SK-N-SH (cell line): Measurements from ENCODE around the gene SVBP. TPM values are rescaled to one million over a fixed set of nuclear protein-coding genes. Genes with fewer than 3 reads are reported as not detected.

Source experiments
- CTCF ChIA-PET: fragments of 300-600, 350-600 bp; formaldehyde crosslinking; extraction: SDS; loops from one replicate; lab custom pipeline; 2021; lab: Yijun Ruan, JAX
- POLR2A ChIA-PET: fragments of 350-600 bp; sonication (Branson Sonifier 250); formaldehyde crosslinking; extraction: SDS; loops from one replicate; lab custom pipeline; 2020; ENCODE audit warnings: antibody characterized with exemption, inconsistent platforms; lab: Yijun Ruan, JAX
- DNase-seq: peaks from one replicate; pipeline ENCODE4 v3.0.0; 2012
- H2AFZ ChIP-seq: fragments of 200-600 bp; sonication (generic); 2 replicates; pipeline ENCODE4 v1.8.1; 2016; ENCODE audit warnings: antibody characterized with exemption, mild to moderate bottlenecking, low read depth
- H3F3A ChIP-seq: fragments of 200-600 bp; sonication (generic); replicated peaks from 2 replicates; pipeline ENCODE3; 2016; ENCODE audit warnings: antibody characterized with exemption, mild to moderate bottlenecking; ENCODE audit not compliant: insufficient read depth
- H3K27ac ChIP-seq, 2 experiments: fragments of 200-500 bp in 1 of 2; fragments of 200-600 bp in 1 of 2; sonication (Bioruptor generic) in 1 of 2; sonication (generic), shearing (Covaris generic) in 1 of 2; 2 replicates each; pipeline versions ENCODE4 v1.5.1 to v1.6.1; 2014 to 2016; ENCODE audit warnings: low read depth in 2 of 2, inconsistent platforms in 1 of 2, low read length in 1 of 2, mild to moderate bottlenecking in 1 of 2, mixed read lengths in 1 of 2
- H3K27me3 ChIP-seq: fragments of 200-600 bp; sonication (generic), shearing (Covaris generic); 2 replicates; pipeline ENCODE4 v1.6.1; 2016; ENCODE audit warnings: mixed run types; ENCODE audit not compliant: insufficient read depth
- H3K36me3 ChIP-seq, 2 experiments: fragments of 200-500 bp in 1 of 2; fragments of 200-600 bp in 1 of 2; sonication (Bioruptor generic) in 1 of 2; sonication (generic) in 1 of 2; replicated peaks in 1 of 2; 2 replicates each; pipeline versions ENCODE3 to v1.5.1; 2014 to 2016; ENCODE audit warnings: low read length in 1 of 2, mild to moderate bottlenecking in 1 of 2; ENCODE audit not compliant: insufficient read depth in 2 of 2, control insufficient read depth in 1 of 2
- H3K4me1 ChIP-seq, 2 experiments: fragments of 200-500 bp in 1 of 2; fragments of 200-600 bp in 1 of 2; sonication (Bioruptor generic) in 1 of 2; sonication (generic), shearing (Covaris generic) in 1 of 2; 2 replicates each; pipeline versions ENCODE4 v1.5.1 to v1.6.1; 2014 to 2016; ENCODE audit warnings: low read depth in 1 of 2, low read length in 1 of 2, mixed run types in 1 of 2; ENCODE audit not compliant: insufficient read depth in 2 of 2, control insufficient read depth in 1 of 2
- H3K4me2 ChIP-seq: fragments of 200-600 bp; sonication (generic), shearing (Covaris generic); 2 replicates; pipeline ENCODE4 v1.6.1; 2017; ENCODE audit warnings: mixed run types
- H3K4me3 ChIP-seq, 2 experiments: fragments of 200-500 bp in 1 of 2; fragments of 200-600 bp in 1 of 2; sonication (Bioruptor generic) in 1 of 2; sonication (generic), shearing (Covaris generic) in 1 of 2; 2 replicates each; pipeline versions ENCODE4 v1.5.1 to v1.8.1; 2014 to 2016; ENCODE audit warnings: low read depth in 2 of 2, inconsistent platforms in 1 of 2, low read length in 1 of 2, mild to moderate bottlenecking in 1 of 2, mixed read lengths in 1 of 2, moderate library complexity in 1 of 2
- H3K79me2 ChIP-seq: fragments of 200-600 bp; sonication (generic); 2 replicates; pipeline ENCODE4 v1.8.1; 2017; ENCODE audit warnings: mild to moderate bottlenecking; ENCODE audit not compliant: insufficient read depth
- H3K9ac ChIP-seq: fragments of 200-600 bp; sonication (generic); 2 replicates; pipeline ENCODE4 v1.6.1; 2017; ENCODE audit warnings: mixed run types
- H3K9me2 ChIP-seq: fragments of 200-600 bp; sonication (generic); 2 replicates; pipeline ENCODE4 v1.6.1; 2017; ENCODE audit warnings: mixed run types
- H3K9me3 ChIP-seq: fragments of 200-600 bp; sonication (generic); 2 replicates; pipeline ENCODE4 v1.6.1; 2017; ENCODE audit warnings: mixed run types, mild to moderate bottlenecking, moderate library complexity
- H4K20me1 ChIP-seq: fragments of 200-600 bp; sonication (generic); 2 replicates; pipeline ENCODE4 v1.6.1; 2017; ENCODE audit warnings: mild to moderate bottlenecking, mixed run types; ENCODE audit not compliant: insufficient read depth
- FOXM1 ChIP-seq: IDR thresholded peaks from 2 replicates; pipeline ENCODE4 v1.4.0; 2012; ENCODE audit warnings: low read depth, mild to moderate bottlenecking
- GABPA ChIP-seq: IDR thresholded peaks from 2 replicates; pipeline ENCODE4 v1.4.0; 2012; ENCODE audit warnings: low read depth, mild to moderate bottlenecking
- GATA2 ChIP-seq: sonication (generic); formaldehyde crosslinking; IDR thresholded peaks from 2 replicates; pipeline ENCODE4 v1.5.0; 2020; ENCODE audit warnings: mild to moderate bottlenecking, missing genetic modification reagents
- IRF3 ChIP-seq: fragments of 150-350 bp; IDR thresholded peaks from 2 replicates; pipeline ENCODE4 v1.6.1; 2016; ENCODE audit warnings: mild to moderate bottlenecking, low read depth, low read length
- MXI1 ChIP-seq: IDR thresholded peaks from 2 replicates; pipeline ENCODE4 v1.6.1; 2012; ENCODE audit warnings: mild to moderate bottlenecking, low read depth, low read length, improper control_type of control experiment
- NFIC ChIP-seq: IDR thresholded peaks from 2 replicates; pipeline ENCODE4 v1.4.0; 2012; ENCODE audit warnings: borderline replicate concordance
- NRF1 ChIP-seq: IDR thresholded peaks from 2 replicates; pipeline ENCODE4 v1.6.1; 2012; ENCODE audit warnings: low read depth, mild to moderate bottlenecking, low read length
- PBX3 ChIP-seq: IDR thresholded peaks from 2 replicates; pipeline ENCODE4; 2012
- POLR2AphosphoS5 ChIP-seq: IDR thresholded peaks from 2 replicates; pipeline ENCODE4 v1.6.1; 2012; ENCODE audit warnings: low read depth, low read length
- RAD21 ChIP-seq: IDR thresholded peaks from 2 replicates; pipeline ENCODE4 v1.6.1; 2012; ENCODE audit warnings: mild to moderate bottlenecking, low read length
- RCOR1 ChIP-seq: fragments of 150-350 bp; IDR thresholded peaks from 2 replicates; pipeline ENCODE4 v1.6.1; 2017; ENCODE audit warnings: antibody characterized with exemption, low read length
- RFX5 ChIP-seq: IDR thresholded peaks from 2 replicates; pipeline ENCODE4 v1.6.1; 2012; ENCODE audit warnings: mild to moderate bottlenecking, improper control_type of control experiment, low read length
- RXRA ChIP-seq: IDR thresholded peaks from 2 replicates; pipeline ENCODE4 v1.4.0; 2012; ENCODE audit warnings: low read depth, mild to moderate bottlenecking, borderline replicate concordance
- SMC3 ChIP-seq: IDR thresholded peaks from 2 replicates; pipeline ENCODE4 v1.6.1; 2012; ENCODE audit warnings: low read depth, low read length, improper control_type of control experiment
- TAF1 ChIP-seq: IDR thresholded peaks from 2 replicates; pipeline ENCODE4 v1.6.1; 2012; ENCODE audit warnings: low read depth, mild to moderate bottlenecking, low read length, moderate library complexity, borderline replicate concordance
- USF2 ChIP-seq: fragments of 150-350 bp; IDR thresholded peaks from 2 replicates; pipeline ENCODE4 v1.6.1; 2017; ENCODE audit warnings: antibody characterized with exemption, low read length, low read depth, borderline replicate concordance
- YY1 ChIP-seq: IDR thresholded peaks from 2 replicates; pipeline ENCODE4 v1.4.0; 2012; ENCODE audit warnings: low read depth, mild to moderate bottlenecking
- ZBTB33 ChIP-seq: IDR thresholded peaks from 2 replicates; pipeline ENCODE4 v1.4.0; 2012; ENCODE audit warnings: low read depth, borderline replicate concordance
- WGBS: methylation state at CpG from one replicate; pipeline ENCODE4 v1.1.6; 2017; ENCODE audit warnings: low lambda C conversion rate; 5-methylcytosine and 5-hydroxymethylcytosine counted together
- polyA plus RNA-seq, 3 experiments: library from polyadenylated mRNA; depleted of rRNA; stranded (reverse); fragments of >200 nt; gene quantifications; 2 replicates each; pipeline ENCODE4 v1.2.3, GENCODE V29; 2012

The SVBP gene
- polyA plus RNA-seq, 1 of the 3 experiments (the other 2 are of a cell fraction) = 18.6 TPM

GRCh38 chr1:42784946-42785693 is 32.1 kb downstream of the SVBP start, which contains the start of gene TMEM269:
Gene TMEM269 (plus strand): TSS chr1:42784991. CDS start chr1:42789894, 4,903 bp downstream.
- DNase-seq = peak; percentile 27
- Histone ChIP-seq H3K4me3 (no peak within 1 kb of the TSS), H3K36me3 (peaks cover 13 to 18% of the 10 kb centered on the region in 2 experiments), H4K20me1 (no peaks in the 10 kb centered on the region), H3K4me2 (no peak within 1 kb of the TSS), H3K79me2 (no peaks in the 10 kb centered on the region; the same call in 1 of the 2 replicates), H3K4me1 (peaks cover 0 to 6% of the 10 kb centered on the region in 2 experiments; a peak in 1 of 4 replicates), H3K27ac (no peak within 1 kb of the TSS), H3F3A (no peaks in the 10 kb centered on the region), H3K9me2 (no peaks in the 10 kb centered on the region), H3K9me3 (no peaks in the 10 kb centered on the region), H3K27me3 (no peaks in the 10 kb centered on the region), H3K9ac (no peak within 1 kb of the TSS), H2AFZ (no peak within 1 kb of the TSS)
- POLR2A ChIA-PET = interaction anchor here (2.4 kb wide), 1 partner anchor 18 kb away, joined by 7 read pairs; the partner anchor contains the start of genes C1orf50 and P3H1
- no peak for TF ChIP-seq USF2
- TF ChIP-seq POLR2AphosphoS5 = no peak
- CTCF ChIA-PET = interaction anchor here (4.4 kb wide), 1 partner anchor 289 kb away, joined by 33 read pairs; no protein-coding TSS in a partner anchor
- 94% methylated on average over 31 of the region's 54 CpGs for WGBS

GRCh38 chr1:42784547-42784945 is 32.7 kb downstream of the SVBP start:
- Histone ChIP-seq H3K4me2 (no peak overlapping the region), H3K9me3 (no peaks in the 10 kb centered on the region), H3K4me1 (peaks cover 0 to 6% of the 10 kb centered on the region in 2 experiments; a peak in 1 of 4 replicates), H3K9ac (no peak overlapping the region), H3K4me3 (no peak overlapping the region), H3K27ac (no peak overlapping the region), H3K36me3 (peaks cover 18 to 20% of the 10 kb centered on the region in 2 experiments), H3K79me2 (no peaks in the 10 kb centered on the region; the same call in 1 of the 2 replicates), H3K27me3 (no peaks in the 10 kb centered on the region), H4K20me1 (no peaks in the 10 kb centered on the region), H3K9me2 (no peaks in the 10 kb centered on the region), H3F3A (no peaks in the 10 kb centered on the region), H2AFZ (no peak overlapping the region)
- CTCF ChIA-PET = interaction anchor here (4.4 kb wide), 1 partner anchor 289 kb away, joined by 33 read pairs; no protein-coding TSS in a partner anchor
- no peak for DNase-seq
- POLR2A ChIA-PET = interaction anchor here (2.4 kb wide), 1 partner anchor 18 kb away, joined by 7 read pairs; the partner anchor contains the start of genes C1orf50 and P3H1
- over 99% methylated on average over 18 of the region's 18 CpGs for WGBS
- TF ChIP-seq POLR2AphosphoS5 = no peak
- TF ChIP-seq PBX3 = no peak
- TF ChIP-seq RXRA = no peak
- TF ChIP-seq ZBTB33 = no peak
- TF ChIP-seq TAF1 = no peak
- TF ChIP-seq YY1 = no peak
- TF ChIP-seq GABPA = no peak
- TF ChIP-seq IRF3 = no peak
- TF ChIP-seq USF2 = no peak
- no peak for TF ChIP-seq GATA2 (CRISPR knock-in tag)
- TF ChIP-seq NFIC = no peak
- no peak for TF ChIP-seq NRF1
- TF ChIP-seq SMC3 = no peak
- TF ChIP-seq RCOR1 = no peak
- no peak for TF ChIP-seq RAD21
- TF ChIP-seq FOXM1 = no peak
- no peak for TF ChIP-seq RFX5
- no peak for TF ChIP-seq MXI1
- TF ChIP-seq, all 33 proteins: peak for 0
